ENCODE measurements around the gene VAV1. TPM values are rescaled to one million over a fixed set of nuclear protein-coding genes. Genes with fewer than 3 reads are reported as not detected.

The VAV1 gene
- total and polyA plus RNA-seq, 2 of the 8 experiments (the other 6 are each of a cell fraction or from before 2014, with no cell fraction given), result 0.21 to 0.22 TPM

GRCh38 chr19:6737873-6738786 lies 34.4 kb upstream of the VAV1 start (continued):
- TF ChIP-seq SIX5 (IDR thresholded peaks at IDR 0.05; ENCODE audit: low read depth, low read length), result peak; percentile 96

All from H1 (cell line).